ENCODE data around the gene BABAM2.

DNA sequence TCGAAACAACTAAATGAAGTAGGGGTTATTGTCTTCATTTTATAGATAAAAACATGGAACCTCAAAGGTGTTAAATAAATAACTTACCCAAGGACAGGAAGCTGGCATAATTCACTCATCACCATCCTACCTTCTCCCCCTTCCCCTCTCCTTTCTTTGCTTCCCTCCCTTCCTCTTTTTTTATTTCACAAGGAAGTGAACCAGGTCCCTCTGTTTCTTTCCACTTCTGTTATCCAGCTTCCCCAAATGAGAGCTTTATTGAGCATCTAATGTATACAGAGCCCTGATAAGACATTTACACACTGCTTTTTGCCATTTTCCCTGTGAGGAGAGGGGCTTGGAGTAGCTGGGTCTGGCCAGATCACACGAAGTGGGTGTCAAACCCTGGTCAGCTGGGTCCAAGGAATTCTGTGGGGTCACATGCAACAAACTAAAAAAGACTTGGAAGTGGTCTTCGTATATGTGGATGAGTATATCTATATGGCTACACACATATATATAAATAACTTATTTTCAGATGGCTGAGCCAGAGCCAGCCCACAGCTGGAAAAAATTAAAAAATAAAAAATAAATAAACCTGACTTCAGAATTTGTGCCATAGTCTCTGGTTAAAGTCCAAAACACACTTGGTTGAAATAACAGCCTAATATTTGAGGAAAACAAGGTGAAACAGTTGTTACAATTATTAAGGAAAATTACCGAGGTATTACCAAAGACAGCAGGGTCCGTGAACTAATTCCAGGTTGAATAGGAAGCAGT is 452.8 kb downstream of the BABAM2 start:
- TF ChIP-seq, protein P1, sequence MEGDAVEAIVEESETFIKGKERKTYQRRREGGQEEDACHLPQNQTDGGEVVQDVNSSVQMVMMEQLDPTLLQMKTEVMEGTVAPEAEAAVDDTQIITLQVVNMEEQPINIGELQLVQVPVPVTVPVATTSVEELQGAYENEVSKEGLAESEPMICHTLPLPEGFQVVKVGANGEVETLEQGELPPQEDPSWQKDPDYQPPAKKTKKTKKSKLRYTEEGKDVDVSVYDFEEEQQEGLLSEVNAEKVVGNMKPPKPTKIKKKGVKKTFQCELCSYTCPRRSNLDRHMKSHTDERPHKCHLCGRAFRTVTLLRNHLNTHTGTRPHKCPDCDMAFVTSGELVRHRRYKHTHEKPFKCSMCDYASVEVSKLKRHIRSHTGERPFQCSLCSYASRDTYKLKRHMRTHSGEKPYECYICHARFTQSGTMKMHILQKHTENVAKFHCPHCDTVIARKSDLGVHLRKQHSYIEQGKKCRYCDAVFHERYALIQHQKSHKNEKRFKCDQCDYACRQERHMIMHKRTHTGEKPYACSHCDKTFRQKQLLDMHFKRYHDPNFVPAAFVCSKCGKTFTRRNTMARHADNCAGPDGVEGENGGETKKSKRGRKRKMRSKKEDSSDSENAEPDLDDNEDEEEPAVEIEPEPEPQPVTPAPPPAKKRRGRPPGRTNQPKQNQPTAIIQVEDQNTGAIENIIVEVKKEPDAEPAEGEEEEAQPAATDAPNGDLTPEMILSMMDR (IDR thresholded peaks at IDR 0.05; ENCODE audit: low read length) = no peak
- no peak for TF ChIP-seq EZH2 (optimal IDR thresholded peaks at IDR 0.05; ENCODE audit: low read depth, low read length)
- TF ChIP-seq EZH2phosphoT487 (IDR thresholded peaks at IDR 0.05; ENCODE audit: low read length) = no peak
